ENCODE data around the gene SGCG.
A peak's percentile ranks its signal among the peaks of the same experiment; 100 is the strongest.
"Not testable (repeated sequence)": the region's sequence is repeated elsewhere in the genome, so short reads cannot be mapped to it uniquely, and the experiment has no call there.

Gene SGCG

DNA sequence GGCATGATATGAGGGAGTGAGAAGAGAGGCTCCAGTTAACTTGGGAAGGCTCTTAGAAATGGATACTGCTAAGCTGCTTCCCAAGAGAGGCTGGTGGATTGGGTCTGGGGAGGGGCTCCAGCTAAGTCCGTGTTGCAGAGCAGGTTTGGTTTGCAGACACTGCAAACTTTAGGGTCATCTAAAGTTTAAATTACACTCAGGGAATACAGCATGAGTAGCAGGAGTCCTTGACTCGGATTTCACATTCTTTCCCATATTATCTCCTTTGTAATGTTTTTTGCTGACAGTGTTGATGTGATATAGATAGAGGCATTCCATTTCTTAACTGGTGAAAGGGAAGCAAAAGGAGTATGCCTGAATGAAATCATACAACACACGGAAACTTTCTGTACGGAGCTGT is 31.9 kb downstream of the SGCG start:
- DNase-seq = no peak

DNA sequence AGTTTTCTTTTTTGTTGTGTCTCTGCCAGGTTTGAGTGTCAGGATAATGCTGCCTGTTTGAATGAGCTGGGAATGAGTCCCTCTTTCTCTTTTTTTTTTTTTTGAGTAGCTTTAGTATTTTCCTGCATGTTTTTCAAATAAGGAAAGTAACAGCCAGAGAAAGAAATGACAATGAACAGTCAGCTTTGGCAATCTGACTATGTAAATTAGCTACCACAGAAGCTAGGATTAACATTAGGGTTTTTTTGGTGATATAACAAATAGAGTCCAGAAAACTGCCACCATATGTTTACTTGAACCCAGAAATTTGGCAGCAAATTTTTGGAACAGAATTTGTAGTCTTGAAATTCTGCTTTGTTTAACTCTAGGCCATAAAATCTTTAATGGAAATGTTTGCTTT is 50.5 kb downstream of the SGCG start:
- DNase-seq = no peak

DNA sequence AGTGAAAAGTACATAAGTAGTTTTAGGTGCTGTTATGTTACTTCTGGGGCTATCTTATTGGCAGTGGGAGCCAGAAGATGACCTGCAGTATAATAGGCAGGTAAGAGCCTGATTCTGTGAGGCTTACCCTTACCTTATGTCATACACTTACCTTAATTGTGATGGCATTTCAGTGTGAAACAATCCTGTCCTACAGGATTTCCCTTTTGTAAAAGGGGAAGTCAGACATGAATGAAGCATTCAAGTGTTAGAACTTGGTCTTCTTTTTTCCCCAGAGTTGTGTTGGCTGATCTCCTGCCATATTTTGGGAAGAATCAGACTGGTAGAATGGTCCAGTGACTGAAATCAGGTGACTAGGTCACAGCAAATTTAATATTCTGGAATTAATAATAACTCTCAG is 55.2 kb downstream of the SGCG start:
- no peak for DNase-seq

DNA sequence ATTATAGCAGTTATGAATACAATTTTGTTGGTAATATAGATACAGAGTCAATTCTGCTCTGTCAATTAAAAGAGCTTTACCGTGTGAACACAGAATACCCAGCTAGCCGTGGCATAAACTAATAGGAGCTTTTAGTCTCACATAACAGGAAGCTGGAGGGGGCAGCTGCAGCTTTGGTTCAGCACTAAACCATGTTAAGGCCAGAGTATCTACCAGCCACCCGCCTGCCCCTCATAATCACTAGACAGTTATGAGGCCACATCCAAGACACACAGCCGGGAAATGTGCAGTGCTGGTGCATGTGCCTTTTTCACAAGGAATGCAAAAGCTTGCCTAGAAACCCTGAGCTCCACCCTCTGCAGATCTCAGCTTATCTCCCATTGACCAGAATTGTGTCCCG is 62.3 kb downstream of the SGCG start:
- no peak for DNase-seq

DNA sequence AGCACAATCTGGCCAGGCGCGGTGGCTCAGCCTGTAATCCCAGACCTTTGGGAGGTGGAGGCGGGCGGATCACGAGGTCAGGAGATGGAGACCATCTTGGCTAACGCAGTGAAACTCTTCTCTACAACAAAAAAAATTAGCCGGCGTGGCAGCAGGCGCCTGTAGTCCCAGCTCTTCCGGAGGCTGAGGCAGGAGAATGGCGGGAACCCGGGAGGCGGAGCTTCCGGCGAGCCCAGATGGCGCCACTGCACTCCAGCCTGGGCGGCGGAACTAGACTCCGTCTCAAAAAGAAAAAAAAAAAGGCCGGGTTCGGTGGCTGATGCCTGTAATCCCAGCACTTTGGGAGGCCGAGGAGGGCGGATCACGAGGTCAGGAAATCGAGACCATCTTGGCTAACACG is 67.6 kb downstream of the SGCG start:
- DNase-seq = not testable (repeated sequence)

DNA sequence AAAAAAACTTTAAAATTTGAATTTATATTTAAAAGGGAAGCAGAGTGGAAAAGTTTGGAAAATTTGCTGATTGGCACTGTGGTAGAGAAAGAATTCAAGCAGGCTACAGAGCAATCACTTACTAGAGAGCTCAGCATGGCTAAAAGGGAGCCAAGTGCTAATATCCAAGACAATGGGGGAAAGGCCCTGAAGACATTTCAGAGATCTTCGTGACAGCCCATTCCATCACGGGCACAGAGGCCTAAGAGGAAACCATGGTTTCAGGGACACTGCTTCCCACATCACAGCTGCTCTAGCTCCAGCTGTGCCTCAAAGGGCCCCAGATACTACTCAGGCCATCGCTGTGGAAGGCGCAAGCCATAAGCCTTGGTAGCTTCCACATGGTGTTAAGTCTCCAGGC is 73.7 kb downstream of the SGCG start:
- DNase-seq = no peak

DNA sequence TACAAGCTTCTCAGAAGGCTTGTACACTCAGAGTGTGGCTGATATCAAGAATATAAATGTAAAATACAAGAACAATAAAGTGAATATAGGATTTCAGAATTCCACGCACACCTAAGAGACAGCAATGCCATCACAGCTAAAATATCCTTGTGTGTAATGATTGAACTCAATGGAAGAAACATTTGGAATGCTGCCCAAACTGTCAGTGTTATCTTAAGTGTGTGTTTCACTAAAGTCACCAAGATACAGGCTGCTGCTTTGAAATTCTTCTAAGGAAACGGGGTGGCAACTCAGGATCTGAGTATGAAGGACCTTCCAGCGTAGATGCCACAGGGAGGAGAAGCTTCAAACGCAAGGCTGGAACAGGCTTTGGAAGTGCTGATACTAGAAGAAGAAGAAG is 86.8 kb downstream of the SGCG start:
- no peak for DNase-seq

DNA sequence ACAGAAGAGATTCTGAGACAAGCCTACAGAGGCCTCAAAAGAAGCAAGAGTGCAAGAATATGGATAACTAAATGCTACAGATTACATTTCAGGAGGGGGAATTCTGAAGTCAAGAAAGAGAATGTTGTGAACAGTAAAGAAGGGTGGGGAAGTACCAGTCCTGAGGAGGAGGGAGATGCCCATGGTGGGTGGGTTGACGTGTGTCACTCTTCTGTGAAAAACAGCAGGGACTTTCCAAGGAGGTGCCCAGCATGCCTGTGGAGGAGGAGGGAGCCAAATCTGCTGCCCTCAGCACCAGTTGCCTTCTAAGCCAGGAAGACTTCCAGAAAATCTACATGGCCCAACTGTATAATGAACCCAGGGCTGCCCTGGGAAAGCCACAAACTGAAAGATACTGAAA is 87.7 kb downstream of the SGCG start:
- DNase-seq = peak in 1 of 5 experiments; percentile 5

DNA sequence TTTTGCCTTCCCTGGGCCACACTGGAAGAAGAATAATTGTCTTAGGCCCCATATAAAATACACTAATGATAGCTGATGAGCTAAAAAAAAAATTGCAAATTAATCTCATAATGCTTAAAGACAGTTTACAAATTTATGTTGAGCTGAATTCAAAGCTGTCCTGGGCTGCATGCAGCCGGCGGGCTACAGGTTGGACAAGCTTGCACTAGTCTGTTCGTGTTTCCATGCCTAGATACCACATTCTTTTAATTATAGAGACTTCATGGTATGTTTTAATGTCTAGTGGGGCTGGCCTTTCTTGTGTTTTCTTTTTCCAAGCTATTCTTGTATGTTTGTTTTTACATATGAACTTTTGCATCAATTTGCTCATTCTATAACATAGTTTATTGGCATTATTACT is 90.6 kb downstream of the SGCG start:
- no peak for DNase-seq

DNA sequence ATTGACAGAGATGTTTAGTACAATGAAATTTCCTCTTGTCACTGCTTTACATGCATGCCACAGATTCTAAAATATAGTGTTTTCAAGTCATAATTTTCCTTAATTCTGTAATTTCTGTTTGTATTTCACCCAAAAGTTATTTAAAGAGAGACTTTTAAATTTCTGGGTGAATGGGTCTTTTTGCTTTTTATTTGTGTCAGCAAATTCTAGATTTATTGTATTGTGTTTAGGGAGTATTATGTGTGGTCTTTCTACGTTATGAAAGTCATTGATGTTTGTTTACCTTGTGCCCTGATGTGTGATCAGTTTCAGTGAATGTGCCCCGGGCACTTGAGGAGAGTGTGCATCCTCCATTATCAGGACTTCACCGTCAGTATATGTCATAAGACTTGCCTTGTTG is 92.7 kb downstream of the SGCG start:
- DNase-seq = no peak

DNA sequence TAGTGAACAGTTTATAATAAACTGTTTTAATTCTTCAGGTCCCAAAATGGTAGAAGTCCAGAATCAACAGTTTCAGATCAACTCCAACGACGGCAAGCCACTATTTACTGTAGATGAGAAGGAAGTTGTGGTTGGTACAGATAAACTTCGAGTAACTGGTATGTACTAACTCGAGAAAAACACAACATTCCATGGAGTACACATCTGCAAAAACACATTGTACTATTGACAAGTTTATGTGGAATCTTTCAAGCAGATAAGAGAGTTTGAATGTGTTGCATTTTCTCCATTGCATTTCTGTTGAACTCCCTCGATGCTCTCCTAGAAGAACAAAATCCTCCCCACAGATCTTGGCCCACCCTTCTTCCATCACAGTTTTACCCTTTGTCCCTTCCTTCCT is 98.5 kb downstream of the SGCG start:
- no peak for DNase-seq

DNA sequence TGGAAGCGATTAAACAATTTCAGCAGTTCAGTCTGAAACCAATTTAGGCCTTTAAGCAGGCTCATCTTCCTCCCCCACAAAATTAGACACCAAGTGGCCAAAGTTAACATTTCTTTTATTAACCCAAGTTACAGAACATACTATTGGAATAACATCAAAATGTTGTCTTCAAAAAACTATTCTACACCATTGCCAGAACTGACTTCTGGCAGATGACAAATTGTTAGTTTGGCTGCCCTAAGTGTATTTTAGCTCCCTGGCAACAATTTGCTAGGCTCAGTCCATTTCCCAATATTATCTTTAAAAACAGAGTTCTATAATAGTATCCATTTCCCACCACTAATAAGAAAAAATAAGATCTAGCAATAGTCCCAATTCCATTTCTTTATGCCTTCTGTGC is 107.8 kb downstream of the SGCG start:
- no peak for DNase-seq

DNA sequence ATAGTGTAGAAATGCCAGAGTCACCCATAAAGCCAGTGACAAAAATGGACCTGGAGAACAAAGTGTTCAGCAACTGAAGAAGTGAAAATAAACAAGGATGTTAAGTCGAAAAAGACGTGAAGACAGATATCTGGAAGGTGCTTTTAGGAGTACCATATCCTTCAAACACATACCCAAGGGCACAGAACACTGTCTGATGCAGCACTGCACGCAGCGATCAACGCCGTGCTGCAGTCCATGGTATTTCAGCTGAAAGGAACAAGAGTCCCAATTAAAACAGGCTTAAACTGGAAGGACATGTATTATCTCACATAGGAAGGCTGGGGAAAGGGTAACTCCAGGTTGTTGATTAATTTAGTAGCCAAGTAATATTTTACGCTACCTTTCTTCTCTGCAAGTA is 108.2 kb downstream of the SGCG start:
- DNase-seq = no peak

DNA sequence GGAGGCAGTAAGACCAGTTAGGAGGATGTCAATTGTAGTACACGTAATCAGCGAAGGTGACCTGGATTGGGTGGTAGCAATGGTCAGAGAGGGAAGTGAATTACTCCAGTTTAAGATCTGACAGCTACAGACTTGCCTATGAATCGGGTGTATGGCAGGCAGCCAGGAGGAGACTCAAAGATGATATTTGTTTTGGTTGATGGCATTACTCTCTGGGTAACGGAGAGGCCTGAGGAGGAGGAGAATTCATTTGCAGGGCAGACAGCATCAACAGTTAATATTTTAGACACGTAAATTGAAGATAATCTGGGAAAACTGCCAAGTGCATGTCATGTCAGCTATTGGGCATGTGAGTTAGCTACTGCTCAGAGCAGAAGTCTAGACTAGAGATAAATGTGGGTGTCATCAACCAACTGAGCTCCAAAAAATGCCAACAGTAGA is 109.2 kb downstream of the SGCG start:
- DNase-seq = no peak

DNA sequence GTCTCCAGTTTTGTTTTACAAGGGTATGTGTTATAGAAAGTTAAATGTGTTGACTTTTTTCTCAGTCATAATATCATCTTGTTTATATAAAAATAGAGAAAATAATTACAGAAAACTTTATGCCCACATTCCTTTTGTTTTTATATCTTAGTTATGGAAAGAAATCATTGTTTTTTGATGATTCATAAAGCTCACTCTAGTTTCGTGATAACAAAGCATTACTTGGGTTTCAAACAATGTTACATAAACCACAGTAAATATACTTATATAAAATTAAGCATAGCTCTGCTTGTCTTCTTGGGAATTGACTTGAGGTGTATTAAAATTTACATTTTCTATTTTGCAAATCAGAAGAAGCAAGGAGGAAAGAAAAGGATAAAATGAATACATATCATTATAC is 111.8 kb downstream of the SGCG start:
- no peak for DNase-seq

DNA sequence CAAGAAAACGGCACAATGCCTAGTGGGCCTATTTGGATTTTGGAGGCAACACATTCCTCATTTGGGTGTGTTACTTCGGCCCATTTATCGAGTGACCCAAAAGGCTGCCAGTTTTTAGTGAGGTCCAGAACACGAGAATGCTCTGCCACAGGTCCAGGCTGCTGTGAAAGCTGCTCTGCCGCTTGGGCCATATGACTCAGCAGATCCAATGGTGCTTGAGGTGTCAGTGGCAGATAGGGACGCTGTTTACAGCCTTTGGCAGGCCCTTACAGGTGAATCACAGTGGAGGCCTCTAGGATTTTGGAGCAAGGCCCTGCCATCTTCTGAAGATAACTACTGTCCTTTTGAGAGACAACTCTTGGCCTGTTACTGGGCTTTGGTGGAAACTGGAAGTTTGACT is 134.1 kb downstream of the SGCG start:
- not testable (repeated sequence) for DNase-seq

DNA sequence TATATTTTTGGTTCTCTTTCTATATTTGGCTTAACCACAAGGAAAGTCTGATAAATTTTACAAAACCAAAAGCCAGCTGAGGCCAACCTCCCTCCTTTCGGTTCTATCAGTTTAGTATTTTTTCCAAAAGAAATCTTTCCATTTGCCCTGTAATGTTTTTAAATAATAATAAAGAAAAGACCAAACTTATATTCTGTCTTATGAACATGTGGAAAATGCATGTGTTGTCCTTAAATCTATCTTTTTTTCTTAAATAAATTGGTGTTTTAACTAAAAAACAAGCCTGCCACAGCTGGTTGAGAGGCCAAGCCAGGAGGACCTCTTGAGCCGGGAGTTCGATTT is 139.1 kb downstream of the SGCG start:
- no peak for DNase-seq

DNA sequence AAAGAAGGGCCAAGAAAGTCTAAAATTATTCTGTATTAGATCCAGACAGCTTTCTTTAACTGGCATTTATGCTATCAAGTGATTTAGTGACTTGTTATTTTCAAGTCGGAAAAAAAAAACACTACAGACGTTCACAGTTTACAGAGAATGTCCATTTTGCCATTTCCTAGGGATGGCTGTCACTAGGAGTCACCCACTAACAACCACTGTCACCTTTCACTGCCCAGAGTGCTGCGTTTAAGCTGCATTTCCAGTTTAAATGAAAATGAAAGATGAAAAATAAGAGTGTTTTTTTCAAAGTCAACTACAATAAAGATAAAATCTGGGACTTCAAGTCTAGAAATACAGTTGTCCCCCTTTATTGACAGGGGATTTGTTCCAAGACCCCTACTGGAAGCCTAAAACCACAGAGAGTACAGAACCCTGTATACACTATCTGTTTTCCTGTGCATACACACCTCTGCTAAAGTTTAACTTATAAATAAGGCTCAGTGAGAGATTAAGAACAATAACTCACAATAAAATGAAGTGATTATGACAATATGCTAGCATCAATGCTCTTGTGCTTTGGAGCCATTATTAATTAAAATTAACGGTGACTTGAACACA is 140.3 kb downstream of the SGCG start:
- DNase-seq = no peak

DNA sequence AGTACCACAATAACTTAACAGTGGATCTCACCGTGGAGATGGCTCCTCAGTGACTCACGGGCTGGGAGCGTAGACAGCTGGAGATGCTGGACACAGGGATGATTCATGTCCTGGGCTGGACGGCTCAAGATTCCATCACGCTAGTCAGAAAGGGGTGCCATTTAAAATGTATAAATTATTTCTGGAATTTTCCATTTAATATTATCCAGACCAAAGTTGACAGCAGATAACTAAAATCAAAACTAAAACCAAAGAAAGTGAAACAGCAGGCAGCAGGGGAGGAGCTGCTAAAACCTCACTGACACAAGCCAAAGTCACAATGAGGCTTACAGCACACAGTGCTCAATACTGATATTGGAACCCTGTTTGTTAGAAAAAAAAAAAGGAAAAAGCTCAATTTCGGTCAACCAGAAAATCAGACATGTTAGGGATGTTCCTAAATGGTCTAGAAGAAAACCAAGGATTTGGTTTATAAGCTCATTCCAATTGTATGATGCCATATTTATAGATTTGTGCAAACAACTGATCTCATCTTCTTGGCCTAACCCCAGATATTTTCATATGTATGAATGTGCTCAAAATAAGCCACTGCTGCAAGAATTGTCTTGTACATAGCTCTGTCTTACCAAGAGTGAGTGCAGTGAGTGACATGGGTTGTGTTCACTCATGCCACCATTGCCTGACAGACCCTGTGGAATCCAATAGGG is 140.9 kb downstream of the SGCG start:
- DNase-seq = peak in 2 of 5 experiments; percentile 7 to 73

DNA sequence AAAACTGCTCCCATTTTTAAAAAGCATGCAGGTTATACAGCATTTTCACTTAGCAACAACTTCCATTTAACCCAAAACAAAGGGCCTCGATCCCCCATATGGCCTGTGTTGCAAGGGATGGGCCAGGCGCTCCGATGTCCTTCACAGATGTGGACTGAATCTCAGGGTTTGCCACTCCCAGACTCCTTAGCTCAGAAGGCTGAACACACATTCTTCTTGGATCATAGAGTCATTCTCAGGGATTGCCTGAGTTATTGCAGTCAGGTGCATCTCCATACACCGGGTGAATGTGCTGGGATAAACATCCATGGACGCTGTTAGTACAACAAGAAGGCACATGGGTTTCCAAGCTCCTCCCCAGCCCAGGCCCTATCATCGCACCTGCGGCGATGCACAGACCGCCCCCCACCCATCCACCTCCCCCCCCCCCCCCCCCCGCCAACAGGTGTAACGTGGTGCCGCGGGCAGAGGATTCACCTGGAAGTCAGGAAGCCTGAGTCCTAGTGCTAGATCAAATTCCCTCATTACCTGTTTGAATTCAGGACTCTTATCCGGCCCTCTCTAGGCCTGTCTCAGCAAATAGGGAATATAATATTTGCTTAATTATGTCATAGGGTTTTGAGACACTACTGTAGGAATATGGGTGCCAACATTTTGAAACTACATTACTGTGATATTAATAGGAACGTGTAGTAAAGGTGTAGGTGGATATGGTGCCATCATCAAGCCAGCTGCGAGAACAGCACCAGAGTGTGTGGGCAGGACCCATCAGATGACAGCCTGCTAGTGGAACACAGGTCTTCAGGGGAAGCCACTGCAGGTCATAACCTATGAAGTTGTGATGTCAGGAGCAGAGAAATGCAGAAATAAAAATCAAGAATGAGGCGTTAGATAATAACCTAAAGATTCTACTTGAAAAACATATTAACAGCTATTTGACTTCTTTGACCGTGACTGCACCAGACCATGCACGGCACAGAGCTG is 141.9 kb downstream of the SGCG start:
- no peak for DNase-seq

DNA sequence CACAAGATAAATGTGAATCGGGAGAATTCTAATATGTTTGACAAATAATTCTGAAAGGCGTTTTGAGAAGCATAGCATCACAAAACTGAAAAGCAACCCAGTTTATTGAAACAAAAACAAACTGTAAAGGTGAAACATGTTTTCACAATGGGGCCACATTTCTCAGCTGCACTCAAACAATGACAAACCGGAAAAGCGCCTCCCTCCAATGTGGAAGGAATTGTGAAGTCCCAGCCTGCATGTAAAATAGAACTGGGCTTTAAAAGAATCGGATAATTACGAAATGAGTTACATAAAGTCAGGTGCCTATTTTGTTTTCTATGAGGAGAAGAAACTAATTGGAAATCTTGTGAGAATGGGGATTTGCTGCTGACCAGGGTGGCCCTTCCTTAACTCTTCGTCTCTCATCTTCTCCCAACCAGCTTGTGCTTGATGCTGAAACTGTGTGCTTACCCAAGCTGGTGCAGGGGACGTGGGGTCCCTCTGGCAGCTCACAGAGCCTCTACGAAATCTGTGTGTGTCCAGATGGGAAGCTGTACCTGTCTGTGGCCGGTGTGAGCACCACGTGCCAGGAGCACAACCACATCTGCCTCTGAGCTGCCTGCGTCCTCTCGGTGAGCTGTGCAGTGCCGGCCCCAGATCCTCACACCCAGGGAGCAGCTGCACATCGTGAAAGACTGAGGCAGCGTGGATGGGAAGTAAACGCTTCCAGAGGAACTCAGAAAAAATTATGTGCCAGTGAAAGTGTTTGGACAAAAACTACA is 143.3 kb downstream of the SGCG start:
- DNase-seq = no peak

DNA sequence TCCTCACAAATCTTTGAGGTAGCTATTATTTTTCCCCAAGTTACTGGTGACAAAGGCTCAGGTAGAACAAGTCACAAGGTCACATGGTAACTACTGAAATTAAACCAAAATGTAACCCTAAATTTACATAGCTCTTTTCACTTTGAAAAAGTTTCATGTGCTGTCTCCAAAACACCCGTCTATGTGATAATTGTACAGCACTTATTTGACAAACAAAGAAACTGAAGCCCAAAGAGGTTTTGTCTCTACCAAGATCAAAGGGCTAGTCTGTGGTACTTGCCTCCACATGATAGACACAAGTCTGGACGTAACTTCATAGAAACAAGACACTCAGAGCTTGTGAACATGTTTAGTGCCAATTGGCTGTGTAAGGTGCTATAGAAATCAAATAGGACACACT is 144.4 kb downstream of the SGCG start:
- DNase-seq = no peak

DNA sequence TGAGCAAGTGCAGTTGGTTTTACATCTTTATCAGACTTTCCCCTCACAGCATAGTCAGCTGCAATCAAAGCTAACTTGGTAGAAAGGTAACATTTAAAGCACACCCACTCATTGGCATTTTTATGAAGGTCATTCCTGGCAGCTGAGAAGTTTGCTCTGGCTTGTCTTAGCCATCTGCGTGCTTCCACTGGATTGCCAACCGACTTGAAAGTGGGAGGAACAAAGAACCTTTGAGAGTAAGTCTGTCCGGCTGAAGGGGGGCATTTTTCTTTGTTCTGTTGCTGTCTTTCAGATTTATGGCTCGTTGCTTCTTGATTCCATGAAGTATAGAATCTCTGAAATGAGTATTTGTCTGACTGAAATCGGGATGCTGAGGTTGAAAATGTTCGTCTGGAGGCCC is 149.6 kb downstream of the SGCG start:
- DNase-seq = no peak
